WTC11 (cell line): ENCODE measurements around the gene PTPRN2. TPM values are rescaled to one million over a fixed set of nuclear protein-coding genes. Genes with fewer than 3 reads are reported as not detected.

Experiments
- ATAC-seq: fragments of 200-7000 bp; cut with Tn5 transposase; 2 replicates; pipeline ENCODE4 v1.10.0; 2021; ENCODE audit warnings: mild to moderate bottlenecking, moderate library complexity
- CTCF ChIA-PET: fragments of 300-600 bp; sonication (Branson Sonifier 250); formaldehyde crosslinking; loops from one replicate; lab custom pipeline; 2021; ENCODE audit warnings: antibody characterized with exemption; lab: Charles Lee
- POLR2A ChIA-PET: fragments of 350-600 bp; sonication (Branson Sonifier 250); formaldehyde crosslinking; loops from one replicate; lab custom pipeline; 2021; ENCODE audit warnings: antibody characterized with exemption; lab: Charles Lee
- DNase-seq: peaks from one replicate; pipeline ENCODE4 v3.0.0; 2021; ENCODE audit warnings: low spot score
- H3K27ac Mint-ChIP-seq: 2 replicates; pipeline ENCODE4 v1.8.0; 2021; ENCODE audit warnings: mixed read lengths
- H3K27me3 Mint-ChIP-seq: 2 replicates; pipeline ENCODE4 v1.8.0; 2021; ENCODE audit warnings: low read depth, mild to moderate bottlenecking, moderate library complexity, mixed read lengths
- H3K36me3 Mint-ChIP-seq: 2 replicates; pipeline ENCODE4 v1.8.0; 2021; ENCODE audit warnings: mixed read lengths
- H3K4me1 Mint-ChIP-seq: 2 replicates; pipeline ENCODE4 v1.8.0; 2022; ENCODE audit warnings: mixed read lengths
- H3K4me3 Mint-ChIP-seq: 2 replicates; pipeline ENCODE4 v1.8.0; 2021; ENCODE audit warnings: mild to moderate bottlenecking, moderate library complexity, mixed read lengths
- H3K9me3 Mint-ChIP-seq: 2 replicates; pipeline ENCODE4 v1.8.0; 2021; ENCODE audit warnings: mixed read lengths
- CREM ChIP-seq: sonication (generic); formaldehyde crosslinking; IDR thresholded peaks from 2 replicates; pipeline ENCODE4 v1.8.1; 2022; ENCODE audit warnings: mild to moderate bottlenecking, missing genetic modification reagents, moderate library complexity
- FOXJ3 ChIP-seq: sonication (generic); formaldehyde crosslinking; IDR thresholded peaks from 2 replicates; pipeline ENCODE4 v1.9.0; 2021; ENCODE audit warnings: missing genetic modification reagents, mild to moderate bottlenecking, borderline replicate concordance
- JUN ChIP-seq: sonication (generic); formaldehyde crosslinking; IDR thresholded peaks from 2 replicates; pipeline ENCODE4 v1.8.0; 2023; ENCODE audit warnings: mild to moderate bottlenecking, missing genetic modification reagents
- MYBL2 ChIP-seq: sonication (generic); formaldehyde crosslinking; IDR thresholded peaks from 2 replicates; pipeline ENCODE4 v1.8.1; 2023; ENCODE audit warnings: mild to moderate bottlenecking, moderate library complexity, missing genetic modification reagents
- NFATC4 ChIP-seq: fragments of 250-450 bp; sonication (Bioruptor Pico); IDR thresholded peaks from 2 replicates; pipeline ENCODE4 v1.9.0; 2021; ENCODE audit warnings: mild to moderate bottlenecking
- NFE2L1 ChIP-seq: sonication (generic); formaldehyde crosslinking; IDR thresholded peaks from 2 replicates; pipeline ENCODE4 v1.8.1; 2023; ENCODE audit warnings: missing genetic modification reagents
- ZNF263 ChIP-seq: sonication (generic); formaldehyde crosslinking; IDR thresholded peaks from 2 replicates; pipeline ENCODE4 v1.8.1; 2022; ENCODE audit warnings: low read depth, mild to moderate bottlenecking, moderate library complexity, missing genetic modification reagents
- total RNA-seq: library from RNA; stranded (reverse); gene quantifications from 3 replicates; pipeline ENCODE4 v1.2.3, GENCODE V29; 2021
- TF ChIP-seq, protein P1 (sequence below): sonication (generic); formaldehyde crosslinking; IDR thresholded peaks from 2 replicates; pipeline ENCODE4 v1.8.0; 2022; ENCODE audit warnings: missing genetic modification reagents
- TF ChIP-seq, protein P2 (sequence below): fragments of 250-450 bp; sonication (Bioruptor Pico); IDR thresholded peaks from 2 replicates; pipeline ENCODE4 v1.9.0; 2021; ENCODE audit warnings: mild to moderate bottlenecking
- TF ChIP-seq, protein P3 (sequence below): sonication (generic); formaldehyde crosslinking; IDR thresholded peaks from 2 replicates; pipeline ENCODE4 v1.8.1; 2022; ENCODE audit warnings: mild to moderate bottlenecking, moderate library complexity, missing genetic modification reagents
- TF ChIP-seq, protein P4 (sequence below): sonication (generic); formaldehyde crosslinking; IDR thresholded peaks from 2 replicates; pipeline ENCODE4 v1.8.1; 2023; ENCODE audit warnings: mild to moderate bottlenecking, missing genetic modification reagents, moderate library complexity
- TF ChIP-seq, protein P5 (sequence below): sonication (generic); formaldehyde crosslinking; conservative IDR thresholded peaks from 2 replicates; pipeline ENCODE4 v1.8.1; 2023; ENCODE audit warnings: mild to moderate bottlenecking, low read depth, missing genetic modification reagents, moderate library complexity
- TF ChIP-seq, protein P6 (sequence below): fragments of 250-450 bp; sonication (Bioruptor Pico); IDR thresholded peaks from 2 replicates; pipeline ENCODE4 v1.9.0; 2021; ENCODE audit warnings: mild to moderate bottlenecking
- TF ChIP-seq, protein P7 (sequence below): sonication (generic); formaldehyde crosslinking; IDR thresholded peaks from 2 replicates; pipeline ENCODE4 v1.8.1; 2023; ENCODE audit warnings: mild to moderate bottlenecking, missing genetic modification reagents, moderate library complexity
- TF ChIP-seq, protein P8 (sequence below): sonication (generic); formaldehyde crosslinking; IDR thresholded peaks from 2 replicates; pipeline ENCODE4 v1.8.1; 2022; ENCODE audit warnings: mild to moderate bottlenecking, missing genetic modification reagents, moderate library complexity, borderline replicate concordance

The PTPRN2 gene
- total RNA-seq, 1 experiment from 2014 or later, result 4.7 TPM

DNA sequence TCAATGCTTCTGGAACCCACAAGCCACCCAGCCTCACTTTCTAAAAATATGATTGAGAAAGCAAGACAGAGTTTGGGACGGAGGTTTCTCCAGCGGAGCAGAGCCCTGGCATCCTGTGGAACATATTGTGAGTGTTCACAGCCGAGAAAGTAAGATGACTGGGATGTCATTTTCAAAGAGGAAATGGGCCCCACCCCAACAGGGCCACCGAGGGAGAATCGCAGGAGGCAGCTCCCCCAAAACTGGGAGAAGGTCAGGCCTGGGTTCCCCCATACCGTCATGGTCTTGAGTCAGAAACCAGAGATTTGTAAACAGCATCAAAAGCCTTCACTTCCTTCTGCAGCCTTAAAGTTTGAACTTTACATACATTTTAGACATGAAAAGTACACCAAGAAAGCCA lies 560.0 kb downstream of the PTPRN2 start (continued):
- TF ChIP-seq, protein P1, sequence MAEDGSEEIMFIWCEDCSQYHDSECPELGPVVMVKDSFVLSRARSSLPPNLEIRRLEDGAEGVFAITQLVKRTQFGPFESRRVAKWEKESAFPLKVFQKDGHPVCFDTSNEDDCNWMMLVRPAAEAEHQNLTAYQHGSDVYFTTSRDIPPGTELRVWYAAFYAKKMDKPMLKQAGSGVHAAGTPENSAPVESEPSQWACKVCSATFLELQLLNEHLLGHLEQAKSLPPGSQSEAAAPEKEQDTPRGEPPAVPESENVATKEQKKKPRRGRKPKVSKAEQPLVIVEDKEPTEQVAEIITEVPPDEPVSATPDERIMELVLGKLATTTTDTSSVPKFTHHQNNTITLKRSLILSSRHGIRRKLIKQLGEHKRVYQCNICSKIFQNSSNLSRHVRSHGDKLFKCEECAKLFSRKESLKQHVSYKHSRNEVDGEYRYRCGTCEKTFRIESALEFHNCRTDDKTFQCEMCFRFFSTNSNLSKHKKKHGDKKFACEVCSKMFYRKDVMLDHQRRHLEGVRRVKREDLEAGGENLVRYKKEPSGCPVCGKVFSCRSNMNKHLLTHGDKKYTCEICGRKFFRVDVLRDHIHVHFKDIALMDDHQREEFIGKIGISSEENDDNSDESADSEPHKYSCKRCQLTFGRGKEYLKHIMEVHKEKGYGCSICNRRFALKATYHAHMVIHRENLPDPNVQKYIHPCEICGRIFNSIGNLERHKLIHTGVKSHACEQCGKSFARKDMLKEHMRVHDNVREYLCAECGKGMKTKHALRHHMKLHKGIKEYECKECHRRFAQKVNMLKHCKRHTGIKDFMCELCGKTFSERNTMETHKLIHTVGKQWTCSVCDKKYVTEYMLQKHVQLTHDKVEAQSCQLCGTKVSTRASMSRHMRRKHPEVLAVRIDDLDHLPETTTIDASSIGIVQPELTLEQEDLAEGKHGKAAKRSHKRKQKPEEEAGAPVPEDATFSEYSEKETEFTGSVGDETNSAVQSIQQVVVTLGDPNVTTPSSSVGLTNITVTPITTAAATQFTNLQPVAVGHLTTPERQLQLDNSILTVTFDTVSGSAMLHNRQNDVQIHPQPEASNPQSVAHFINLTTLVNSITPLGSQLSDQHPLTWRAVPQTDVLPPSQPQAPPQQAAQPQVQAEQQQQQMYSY (CRISPR knock-in tag), result no peak

DNA sequence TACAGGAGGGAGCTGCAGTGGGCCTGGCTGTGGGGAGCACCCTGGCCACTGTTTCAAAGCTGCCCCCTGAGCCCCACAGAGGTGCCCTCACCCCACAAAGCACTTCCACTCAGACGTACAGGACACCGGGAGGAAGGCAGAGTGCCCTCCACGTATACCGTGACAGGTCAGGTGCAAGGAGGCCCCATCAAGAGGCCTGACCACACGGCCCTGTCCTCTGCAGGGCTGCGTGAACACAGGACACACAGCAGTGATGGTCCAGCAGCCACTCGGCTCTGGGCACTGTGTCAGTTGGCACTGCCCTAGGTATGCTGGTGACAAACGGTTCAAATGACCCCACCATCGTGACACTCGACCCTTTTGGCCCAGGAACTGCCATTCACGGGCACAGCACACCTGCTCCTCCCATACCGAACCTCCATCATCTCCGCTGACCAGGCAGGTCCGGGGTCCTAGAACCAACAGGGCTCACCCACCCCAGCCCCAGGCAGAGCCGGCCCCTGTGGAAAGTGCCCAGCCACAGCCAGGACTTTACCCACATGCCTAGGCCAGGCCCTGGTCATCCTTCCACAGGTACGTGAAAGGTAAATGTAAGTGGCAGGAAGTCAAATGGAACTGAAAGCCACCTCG lies 560.9 kb downstream of the PTPRN2 start:
- Mint-ChIP-seq H3K36me3 (peaks cover 37% of the 10 kb centered on the region), H3K27ac (no peak overlapping the region), H3K27me3 (peaks cover 2% of the 10 kb centered on the region), H3K4me1 (no peaks in the 10 kb centered on the region), H3K4me3 (no peak overlapping the region), H3K9me3 (peaks cover 45% of the 10 kb centered on the region)
- DNase-seq, result no peak
- ChIA-PET CTCF (no interaction called here), POLR2A (no interaction called here)
- no peak for ATAC-seq
- TF ChIP-seq, protein P2, sequence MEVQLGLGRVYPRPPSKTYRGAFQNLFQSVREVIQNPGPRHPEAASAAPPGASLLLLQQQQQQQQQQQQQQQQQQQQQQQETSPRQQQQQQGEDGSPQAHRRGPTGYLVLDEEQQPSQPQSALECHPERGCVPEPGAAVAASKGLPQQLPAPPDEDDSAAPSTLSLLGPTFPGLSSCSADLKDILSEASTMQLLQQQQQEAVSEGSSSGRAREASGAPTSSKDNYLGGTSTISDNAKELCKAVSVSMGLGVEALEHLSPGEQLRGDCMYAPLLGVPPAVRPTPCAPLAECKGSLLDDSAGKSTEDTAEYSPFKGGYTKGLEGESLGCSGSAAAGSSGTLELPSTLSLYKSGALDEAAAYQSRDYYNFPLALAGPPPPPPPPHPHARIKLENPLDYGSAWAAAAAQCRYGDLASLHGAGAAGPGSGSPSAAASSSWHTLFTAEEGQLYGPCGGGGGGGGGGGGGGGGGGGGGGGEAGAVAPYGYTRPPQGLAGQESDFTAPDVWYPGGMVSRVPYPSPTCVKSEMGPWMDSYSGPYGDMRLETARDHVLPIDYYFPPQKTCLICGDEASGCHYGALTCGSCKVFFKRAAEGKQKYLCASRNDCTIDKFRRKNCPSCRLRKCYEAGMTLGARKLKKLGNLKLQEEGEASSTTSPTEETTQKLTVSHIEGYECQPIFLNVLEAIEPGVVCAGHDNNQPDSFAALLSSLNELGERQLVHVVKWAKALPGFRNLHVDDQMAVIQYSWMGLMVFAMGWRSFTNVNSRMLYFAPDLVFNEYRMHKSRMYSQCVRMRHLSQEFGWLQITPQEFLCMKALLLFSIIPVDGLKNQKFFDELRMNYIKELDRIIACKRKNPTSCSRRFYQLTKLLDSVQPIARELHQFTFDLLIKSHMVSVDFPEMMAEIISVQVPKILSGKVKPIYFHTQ (CRISPR knock-in tag), result no peak
- TF ChIP-seq NFE2L1 (CRISPR knock-in tag), result no peak
- TF ChIP-seq, protein P3, sequence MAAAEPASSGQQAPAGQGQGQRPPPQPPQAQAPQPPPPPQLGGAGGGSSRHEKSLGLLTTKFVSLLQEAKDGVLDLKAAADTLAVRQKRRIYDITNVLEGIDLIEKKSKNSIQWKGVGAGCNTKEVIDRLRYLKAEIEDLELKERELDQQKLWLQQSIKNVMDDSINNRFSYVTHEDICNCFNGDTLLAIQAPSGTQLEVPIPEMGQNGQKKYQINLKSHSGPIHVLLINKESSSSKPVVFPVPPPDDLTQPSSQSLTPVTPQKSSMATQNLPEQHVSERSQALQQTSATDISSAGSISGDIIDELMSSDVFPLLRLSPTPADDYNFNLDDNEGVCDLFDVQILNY (CRISPR knock-in tag), result no peak
- no peak for TF ChIP-seq CREM
- TF ChIP-seq ZNF263 (CRISPR knock-in tag), result no peak
- TF ChIP-seq NFATC4 (CRISPR knock-in tag), result no peak
- TF ChIP-seq, protein P4, sequence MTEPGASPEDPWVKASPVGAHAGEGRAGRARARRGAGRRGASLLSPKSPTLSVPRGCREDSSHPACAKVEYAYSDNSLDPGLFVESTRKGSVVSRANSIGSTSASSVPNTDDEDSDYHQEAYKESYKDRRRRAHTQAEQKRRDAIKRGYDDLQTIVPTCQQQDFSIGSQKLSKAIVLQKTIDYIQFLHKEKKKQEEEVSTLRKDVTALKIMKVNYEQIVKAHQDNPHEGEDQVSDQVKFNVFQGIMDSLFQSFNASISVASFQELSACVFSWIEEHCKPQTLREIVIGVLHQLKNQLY, result no peak
- no peak for TF ChIP-seq MYBL2 (CRISPR knock-in tag)
- TF ChIP-seq, protein P5, sequence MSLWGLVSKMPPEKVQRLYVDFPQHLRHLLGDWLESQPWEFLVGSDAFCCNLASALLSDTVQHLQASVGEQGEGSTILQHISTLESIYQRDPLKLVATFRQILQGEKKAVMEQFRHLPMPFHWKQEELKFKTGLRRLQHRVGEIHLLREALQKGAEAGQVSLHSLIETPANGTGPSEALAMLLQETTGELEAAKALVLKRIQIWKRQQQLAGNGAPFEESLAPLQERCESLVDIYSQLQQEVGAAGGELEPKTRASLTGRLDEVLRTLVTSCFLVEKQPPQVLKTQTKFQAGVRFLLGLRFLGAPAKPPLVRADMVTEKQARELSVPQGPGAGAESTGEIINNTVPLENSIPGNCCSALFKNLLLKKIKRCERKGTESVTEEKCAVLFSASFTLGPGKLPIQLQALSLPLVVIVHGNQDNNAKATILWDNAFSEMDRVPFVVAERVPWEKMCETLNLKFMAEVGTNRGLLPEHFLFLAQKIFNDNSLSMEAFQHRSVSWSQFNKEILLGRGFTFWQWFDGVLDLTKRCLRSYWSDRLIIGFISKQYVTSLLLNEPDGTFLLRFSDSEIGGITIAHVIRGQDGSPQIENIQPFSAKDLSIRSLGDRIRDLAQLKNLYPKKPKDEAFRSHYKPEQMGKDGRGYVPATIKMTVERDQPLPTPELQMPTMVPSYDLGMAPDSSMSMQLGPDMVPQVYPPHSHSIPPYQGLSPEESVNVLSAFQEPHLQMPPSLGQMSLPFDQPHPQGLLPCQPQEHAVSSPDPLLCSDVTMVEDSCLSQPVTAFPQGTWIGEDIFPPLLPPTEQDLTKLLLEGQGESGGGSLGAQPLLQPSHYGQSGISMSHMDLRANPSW (CRISPR knock-in tag), result no peak
- TF ChIP-seq, protein P6, sequence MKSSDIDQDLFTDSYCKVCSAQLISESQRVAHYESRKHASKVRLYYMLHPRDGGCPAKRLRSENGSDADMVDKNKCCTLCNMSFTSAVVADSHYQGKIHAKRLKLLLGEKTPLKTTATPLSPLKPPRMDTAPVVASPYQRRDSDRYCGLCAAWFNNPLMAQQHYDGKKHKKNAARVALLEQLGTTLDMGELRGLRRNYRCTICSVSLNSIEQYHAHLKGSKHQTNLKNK (CRISPR knock-in tag), result no peak
- TF ChIP-seq, protein P1 (CRISPR knock-in tag), result no peak
- TF ChIP-seq FOXJ3 (CRISPR knock-in tag), result no peak
- TF ChIP-seq, protein P7, sequence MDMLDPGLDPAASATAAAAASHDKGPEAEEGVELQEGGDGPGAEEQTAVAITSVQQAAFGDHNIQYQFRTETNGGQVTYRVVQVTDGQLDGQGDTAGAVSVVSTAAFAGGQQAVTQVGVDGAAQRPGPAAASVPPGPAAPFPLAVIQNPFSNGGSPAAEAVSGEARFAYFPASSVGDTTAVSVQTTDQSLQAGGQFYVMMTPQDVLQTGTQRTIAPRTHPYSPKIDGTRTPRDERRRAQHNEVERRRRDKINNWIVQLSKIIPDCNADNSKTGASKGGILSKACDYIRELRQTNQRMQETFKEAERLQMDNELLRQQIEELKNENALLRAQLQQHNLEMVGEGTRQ, result no peak
- TF ChIP-seq, protein P8, sequence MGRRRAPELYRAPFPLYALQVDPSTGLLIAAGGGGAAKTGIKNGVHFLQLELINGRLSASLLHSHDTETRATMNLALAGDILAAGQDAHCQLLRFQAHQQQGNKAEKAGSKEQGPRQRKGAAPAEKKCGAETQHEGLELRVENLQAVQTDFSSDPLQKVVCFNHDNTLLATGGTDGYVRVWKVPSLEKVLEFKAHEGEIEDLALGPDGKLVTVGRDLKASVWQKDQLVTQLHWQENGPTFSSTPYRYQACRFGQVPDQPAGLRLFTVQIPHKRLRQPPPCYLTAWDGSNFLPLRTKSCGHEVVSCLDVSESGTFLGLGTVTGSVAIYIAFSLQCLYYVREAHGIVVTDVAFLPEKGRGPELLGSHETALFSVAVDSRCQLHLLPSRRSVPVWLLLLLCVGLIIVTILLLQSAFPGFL, result no peak
- no peak for TF ChIP-seq JUN (CRISPR knock-in tag)
